Anterior cingulate cortex (tissue), 58 donors: ENCODE measurements around the gene RALGAPB.
A peak's percentile ranks its signal among the peaks of the same experiment; 100 is the strongest.

ENCODE experiments used
- DNase-seq, 58 donors: peaks; one replicate each; lab custom pipeline; 2025; lab: John Stamatoyannopoulos, UW

RALGAPB gene

DNA sequence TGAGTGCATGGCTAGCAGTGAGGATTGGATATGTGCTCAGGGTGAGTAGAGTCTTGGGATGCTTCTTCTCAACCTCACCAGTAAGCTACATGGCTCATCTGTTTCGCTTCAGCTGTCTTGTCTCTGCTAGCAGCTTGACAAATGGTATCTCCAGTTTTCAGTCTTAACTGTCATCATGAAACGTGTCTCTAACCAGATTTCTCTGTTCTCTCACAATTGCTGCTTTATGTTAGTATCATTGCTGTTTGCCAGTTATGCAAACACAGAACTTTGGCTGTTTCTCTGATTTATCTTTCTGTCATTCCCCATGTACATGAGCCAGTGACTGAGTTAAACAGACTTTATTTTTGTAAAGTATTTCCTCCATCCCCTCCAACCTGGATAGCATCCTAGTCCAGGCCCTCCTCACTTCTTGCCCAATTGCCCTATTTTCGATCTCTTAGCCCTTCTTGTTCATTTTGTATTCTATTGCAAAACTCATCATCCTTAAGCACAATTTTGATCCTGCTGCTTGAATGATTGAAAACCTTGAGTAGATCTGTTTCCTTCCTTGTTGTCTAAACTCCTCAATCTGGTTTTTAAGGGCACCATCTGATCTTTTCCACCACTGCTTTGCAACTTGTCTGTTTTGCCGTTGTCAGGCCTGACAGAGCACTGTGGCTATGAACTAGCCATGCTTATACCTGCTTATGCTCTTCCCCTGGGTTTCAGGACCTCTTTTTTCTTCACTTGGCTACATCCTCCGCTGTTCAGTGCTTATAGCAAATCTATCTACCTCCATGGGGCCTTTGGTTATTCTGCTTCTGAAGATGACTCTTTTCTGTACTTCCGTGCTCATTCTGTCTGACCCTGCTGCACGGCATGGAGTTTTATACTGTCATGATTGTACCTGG lies 70.6 kb downstream of the RALGAPB start:
- DNase-seq: peak in 5 of 58 donors; percentile 0 to 58 (median 1)

DNA sequence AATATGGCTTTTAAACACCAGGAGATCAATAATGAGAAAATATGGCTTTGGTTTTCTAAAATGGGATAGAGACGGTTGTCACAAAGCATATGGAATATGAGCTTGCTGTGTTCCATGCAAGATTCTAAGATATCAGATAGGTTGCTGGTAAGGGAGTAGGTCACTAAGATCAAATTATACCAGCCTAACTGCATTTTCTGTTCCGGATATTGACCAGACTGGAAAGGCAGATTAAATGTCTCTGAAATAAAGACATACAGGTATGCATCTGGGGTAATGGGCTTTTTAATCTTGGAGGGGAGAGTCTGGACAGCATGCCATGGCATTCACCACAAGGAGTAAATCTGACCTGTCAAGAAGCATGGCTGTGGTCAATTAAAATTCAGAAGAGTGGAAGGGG lies 73.1 kb downstream of the RALGAPB start:
- no peak for DNase-seq

DNA sequence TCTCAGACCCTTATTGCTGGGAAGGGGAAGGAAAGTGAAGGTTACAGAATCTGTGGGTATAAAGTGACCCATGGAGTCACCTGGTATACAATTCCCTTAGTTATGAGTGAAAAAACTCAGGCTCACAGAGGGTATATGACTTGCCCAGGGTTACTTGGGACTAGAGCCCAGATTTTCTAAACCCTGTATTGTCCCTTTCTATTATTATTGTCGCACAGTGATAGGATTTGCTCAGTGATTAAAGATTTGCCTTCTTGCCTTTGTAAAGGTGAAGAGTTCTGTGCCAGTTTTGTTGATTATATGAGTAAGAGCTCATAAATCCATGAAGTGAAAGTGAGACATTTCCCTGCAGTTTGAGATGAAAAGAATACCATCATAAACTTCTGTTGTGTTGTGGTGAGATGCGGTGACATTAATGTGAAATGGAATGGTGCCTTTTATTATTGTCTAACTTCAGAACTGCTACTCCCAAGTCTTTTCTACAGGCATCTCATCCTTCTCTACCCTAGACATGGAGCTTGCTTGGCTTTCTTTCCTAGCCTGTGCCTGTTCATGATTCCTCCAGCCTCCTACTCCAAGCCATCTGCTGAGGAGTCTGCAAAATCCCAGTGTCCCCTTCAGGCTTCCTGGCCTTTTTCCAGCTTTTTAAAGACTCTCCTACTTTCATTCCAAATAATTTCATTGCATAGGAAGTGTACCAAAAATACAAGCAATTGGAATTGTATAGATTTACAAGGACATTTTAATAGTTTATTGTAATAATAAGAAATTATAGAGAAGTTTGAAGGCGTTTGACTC lies 74.8 kb downstream of the RALGAPB start:
- DNase-seq: peak in 16 of 58 donors; percentile 0 to 47 (median 6)

DNA sequence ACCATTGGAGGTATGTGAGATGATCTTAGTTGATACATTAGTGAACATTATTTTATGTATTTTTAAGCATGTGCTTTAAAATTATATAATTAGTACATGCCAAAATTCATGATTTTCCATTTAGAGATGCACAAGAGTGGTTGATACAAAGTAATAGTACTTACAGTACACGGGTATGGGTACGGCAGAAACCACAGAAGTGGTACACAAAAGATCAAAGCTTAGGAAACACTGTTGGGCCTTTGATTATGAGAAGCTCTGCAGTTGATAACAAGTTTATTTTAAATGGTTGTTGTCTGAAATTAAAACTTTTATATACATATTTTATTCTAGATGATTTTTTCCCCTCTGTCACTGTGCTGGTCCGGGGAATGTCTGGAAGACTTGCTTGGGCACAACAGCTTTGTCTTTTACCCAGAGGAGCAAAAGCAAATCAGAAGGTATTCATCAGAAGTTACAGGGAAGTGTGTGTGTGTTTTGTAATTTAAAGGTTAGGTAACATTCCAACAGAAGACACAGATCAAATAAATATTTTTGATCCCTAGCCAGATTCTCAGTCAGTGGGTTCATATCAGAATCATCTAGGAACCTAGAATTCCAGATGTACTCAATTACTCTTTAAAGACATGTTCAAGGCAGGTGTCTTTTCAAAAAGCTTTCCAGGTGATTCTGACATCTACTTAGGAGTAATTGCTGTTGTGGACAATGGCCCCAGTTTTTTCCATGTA lies 75.9 kb downstream of the RALGAPB start:
- no peak for DNase-seq

DNA sequence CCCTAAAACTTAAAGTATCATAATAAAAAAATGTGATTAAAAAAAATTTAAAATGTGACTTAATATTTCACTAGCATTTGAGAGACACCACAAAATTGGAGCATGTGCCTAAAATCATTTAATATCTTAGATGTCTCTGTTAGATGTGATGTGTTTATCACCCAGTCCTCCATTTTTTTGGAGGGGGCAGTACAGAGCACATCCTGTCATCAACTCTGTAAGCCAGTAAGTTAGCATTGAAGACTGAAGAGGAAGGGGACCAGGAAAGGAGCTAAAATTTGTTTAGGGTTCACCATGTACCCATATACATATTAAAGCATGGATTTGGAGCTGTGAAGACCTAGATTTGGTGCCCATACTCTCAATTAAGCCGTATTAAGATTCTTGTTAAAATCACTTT lies 77.6 kb downstream of the RALGAPB start:
- no peak for DNase-seq

DNA sequence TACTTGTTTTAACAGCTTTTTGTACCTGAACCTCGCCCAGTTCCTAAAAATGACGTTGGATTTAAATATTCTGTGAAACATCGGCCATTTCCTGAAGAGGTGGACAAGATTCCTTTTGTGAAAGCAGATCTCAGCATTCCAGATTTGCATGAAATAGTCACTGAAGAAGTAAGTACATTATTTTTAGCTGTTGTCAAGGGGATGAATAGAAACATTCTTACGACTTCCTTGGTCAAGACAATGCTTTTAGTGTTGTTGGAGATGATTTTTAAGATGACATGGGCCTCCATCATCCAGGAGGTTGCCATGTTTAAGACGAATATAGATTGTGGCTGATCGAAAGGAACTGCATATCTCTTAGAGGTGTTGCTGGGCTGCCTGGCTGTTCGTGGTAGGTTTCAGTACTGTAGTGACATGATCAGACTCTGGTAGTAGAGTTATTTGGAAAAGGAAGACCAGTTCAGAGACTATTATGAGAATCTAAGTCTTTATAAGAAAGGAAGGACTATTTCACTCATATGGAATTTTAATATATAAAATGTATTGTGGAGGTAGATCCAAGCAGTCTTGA lies 78.5 kb downstream of the RALGAPB start:
- no peak for DNase-seq

DNA sequence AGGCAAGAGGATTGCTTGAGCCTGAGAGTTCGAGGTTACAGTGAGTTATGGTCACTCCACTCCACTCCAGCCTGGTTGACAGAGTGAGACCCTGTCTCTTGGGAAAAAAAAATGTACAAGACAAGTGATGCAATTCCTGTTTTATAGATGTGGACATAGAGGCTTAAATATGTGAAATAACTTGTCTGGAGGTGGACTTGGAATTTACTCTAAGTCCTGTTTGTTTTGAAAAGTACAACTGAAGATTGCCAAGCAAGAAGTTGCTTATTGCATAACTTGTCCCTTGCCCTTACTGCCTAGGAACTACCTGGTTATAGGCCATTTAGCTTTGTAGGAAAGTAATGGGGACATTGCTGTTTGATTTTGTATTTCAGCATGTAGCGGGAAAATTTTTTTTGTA lies 82.3 kb downstream of the RALGAPB start:
- DNase-seq: no peak

DNA sequence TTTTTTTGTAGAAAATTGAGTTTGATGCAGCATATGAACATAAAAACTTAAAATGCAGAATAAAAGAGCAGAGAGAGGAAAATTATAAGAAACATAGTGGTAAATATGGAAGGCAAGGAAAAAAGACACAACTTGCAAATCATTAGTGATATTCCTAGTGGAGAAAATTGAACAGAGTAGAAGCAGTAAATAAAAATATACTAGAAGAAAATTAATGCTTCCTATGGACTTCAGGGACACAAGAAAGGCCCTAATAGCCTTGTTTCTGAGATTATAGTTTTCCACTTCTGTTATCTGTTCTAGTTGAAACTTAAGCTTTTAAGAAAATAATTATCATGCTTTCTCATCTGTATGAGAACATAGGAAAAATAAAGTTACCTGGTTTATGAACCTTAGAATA lies 82.8 kb downstream of the RALGAPB start:
- no peak for DNase-seq

DNA sequence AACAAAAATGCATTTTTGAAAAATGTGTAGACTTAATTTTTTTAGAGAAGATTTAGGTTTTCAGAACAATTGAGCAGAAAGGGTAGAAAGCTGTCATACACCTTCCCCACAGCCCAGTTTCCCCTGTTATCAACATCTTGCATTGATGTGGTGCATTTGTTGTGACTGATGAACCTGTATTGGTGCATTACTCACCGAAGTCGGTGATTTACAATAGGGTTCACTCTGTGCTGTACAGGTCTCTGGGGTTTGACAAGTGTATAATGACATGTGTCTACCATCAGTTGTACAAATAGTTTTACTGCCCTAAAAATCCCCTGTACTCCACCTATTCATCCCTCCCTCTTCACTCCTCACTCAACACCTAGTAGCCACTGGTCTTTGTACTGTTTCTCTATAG lies 84.5 kb downstream of the RALGAPB start:
- no peak for DNase-seq

DNA sequence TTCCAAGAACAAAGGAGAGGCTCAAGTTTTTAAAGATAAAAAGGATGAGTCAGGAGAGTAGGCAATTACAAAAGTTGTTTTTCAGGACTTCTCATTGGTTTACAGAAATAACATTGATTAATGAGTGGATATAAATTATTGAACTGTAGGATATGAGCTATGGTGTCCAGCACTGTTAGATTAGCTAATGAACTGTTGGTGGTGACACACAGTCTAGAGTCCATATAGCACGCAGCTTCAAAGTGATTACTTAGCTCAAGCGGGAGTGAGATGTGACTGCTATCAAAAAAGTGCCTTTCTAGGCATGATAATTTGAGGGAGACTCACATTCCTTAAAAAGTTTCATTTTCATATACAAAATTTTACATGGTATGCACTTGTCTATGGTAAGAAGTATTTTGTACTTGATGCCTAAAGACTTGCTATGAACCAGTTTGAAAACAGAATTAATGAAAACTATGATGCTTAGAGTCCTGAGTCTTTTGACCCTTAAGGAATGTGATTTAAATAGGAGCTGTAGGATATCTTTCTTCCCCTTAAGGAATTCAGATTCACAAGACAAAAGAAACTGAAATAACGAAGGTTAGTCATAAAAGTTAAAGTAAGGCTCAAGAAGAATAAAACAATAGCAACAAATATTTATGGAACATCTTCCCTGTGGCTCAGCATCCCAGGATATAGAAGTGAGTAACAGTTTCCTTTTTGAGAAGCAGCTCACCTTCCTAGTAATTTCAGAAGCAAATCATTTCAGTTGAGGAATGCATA lies 86.1 kb downstream of the RALGAPB start:
- no peak for DNase-seq

DNA sequence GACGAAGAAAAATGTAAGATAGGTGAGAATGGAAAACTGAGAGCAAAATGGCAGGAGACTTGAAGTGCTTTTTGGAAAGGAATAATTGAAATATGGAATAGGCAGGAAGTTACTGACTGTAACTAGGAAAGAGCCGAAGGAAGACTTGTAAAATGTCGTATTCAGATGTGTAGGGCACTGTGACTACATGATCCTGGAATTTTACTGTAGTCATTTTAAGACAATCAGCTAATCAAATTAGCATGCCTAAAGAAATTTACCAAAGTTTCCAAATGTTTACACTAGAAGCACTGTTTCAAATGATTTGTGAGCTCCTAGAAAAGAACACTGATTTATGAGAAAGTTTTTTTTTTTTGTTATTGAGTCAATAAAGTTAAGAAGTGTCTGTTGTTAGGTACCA lies 87.1 kb downstream of the RALGAPB start:
- DNase-seq: no peak

DNA sequence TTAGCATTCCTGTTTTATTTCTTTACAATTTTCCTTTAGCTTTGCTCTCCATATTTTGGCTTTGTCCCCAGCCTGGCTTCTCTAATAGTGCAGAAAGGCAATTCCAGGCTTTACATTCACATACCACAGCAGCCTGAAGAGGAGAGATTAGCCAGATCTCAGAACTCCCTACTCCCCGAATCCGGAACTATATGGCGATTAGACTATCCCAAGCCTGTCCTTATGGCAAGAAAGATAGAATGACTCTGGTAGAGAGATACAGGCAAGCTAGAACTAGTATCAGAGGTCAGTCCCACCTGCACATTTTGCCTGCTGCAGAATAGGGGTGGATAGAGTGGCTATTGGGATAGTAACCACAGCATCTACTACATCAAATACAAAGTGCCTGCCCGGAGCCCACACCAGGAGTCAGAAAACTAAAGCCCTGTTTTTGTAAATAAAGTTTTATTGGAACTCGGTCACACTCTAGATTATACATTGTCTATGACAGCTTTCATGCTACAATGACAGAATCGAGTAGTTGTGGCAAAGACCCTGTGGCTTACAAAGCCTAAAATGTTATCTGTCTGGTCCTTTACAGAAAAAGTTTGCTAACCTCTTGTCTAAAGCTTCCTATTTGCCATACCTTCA lies 91.3 kb downstream of the RALGAPB start:
- DNase-seq: no peak

DNA sequence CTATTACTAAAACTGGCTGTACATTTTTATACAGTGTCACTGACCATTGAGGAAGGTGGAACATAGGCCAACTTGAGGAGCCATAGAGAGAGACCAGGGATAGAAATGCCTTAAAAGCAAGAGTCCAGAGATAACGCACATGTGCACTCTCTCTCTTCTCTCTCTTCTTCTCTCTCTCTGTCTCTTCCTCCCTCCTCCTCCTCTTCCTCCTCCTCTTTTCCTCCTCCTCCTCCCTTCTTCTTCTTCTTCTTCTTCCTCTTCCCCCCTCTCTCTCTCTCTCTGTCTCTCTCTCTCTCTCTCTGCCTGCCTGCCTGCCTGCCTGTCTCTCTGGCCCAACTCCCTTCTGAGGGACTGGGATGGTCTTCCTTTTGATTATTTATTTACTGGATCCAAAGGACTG lies 92.0 kb downstream of the RALGAPB start:
- no peak for DNase-seq

DNA sequence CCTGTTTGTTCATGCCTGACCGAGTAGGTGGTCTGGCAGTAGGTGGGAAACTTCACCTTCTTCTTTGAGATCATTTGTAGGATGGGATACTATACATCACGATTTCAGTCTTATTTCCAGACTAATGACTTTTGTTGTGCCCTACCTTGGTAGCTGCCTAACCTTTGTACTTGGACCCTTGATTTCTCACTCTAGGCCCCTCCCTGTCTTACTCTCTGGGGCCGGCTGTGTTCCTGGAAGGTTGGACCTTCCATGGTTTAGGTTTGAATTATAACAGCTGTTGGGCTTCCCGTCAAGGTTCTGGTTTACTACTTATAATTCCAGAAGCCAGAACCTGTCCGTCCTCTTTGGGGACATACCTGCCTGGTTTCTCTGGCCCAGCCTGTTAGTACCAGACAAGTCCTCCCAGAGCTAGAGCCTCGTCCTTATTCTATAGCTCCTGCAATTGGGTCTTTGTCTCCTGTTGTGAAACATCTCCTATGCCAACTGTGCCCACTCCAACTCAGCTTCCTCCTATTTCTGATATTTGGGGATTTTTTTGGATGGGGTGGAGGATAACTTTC lies 93.5 kb downstream of the RALGAPB start:
- no peak for DNase-seq

DNA sequence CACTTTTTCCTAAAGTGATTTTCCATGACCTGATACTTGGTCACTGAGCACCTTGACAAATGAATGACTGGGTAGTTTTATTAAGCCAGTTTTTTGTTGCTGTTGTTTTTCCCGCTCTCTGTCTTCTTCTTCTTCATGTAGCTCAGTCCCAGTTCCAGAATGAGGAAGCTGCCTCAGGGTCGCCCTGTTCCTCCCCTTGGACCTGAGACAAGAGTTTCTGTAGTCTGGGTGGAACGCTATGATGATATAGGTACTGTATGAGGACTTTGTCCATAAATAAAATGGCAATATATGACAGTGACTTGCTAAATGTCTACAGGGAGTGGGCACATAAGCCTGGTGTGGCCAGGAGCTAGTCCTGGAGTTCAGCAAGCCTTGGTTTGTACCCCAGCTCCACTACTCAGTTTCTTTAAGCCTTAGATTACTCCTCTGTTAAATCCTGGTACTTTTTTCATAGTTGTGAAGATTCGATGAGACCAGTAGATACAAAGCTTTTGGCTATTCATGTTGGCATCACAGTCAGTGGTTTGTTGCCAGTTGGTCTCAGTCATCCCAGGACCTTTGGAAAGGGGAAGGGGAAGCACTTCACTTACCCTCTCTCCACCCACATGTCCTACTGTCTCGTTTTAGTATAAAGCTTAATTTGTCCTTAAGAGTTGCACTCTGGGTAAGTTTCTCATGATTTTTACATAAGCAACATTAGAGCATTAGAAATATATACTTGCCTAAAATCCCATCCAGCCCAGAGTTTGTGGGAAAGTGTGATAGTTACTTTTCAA lies 97.3 kb downstream of the RALGAPB start:
- DNase-seq: no peak

DNA sequence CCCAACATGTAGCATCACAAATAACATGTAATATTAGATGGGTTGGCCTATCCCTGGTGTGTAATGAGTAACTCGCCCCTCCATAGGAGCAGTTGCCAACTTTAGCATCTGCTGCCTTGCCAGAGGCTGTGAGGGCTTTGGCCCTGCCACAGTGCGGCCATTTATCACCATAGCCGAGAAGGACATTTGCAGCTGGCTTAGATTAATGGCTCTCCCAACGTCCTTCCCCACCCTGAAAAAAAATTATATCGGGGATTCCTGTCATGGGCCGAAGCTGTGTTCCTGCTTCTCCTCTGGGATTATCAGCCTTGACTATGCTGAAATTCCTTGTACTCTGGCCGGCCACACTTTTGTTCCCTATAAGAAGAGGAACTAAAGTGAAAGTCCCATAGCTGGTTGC lies 100.8 kb downstream of the RALGAPB start:
- peak in 8 of 58 donors; percentile 2 to 22 (median 10) for DNase-seq

DNA sequence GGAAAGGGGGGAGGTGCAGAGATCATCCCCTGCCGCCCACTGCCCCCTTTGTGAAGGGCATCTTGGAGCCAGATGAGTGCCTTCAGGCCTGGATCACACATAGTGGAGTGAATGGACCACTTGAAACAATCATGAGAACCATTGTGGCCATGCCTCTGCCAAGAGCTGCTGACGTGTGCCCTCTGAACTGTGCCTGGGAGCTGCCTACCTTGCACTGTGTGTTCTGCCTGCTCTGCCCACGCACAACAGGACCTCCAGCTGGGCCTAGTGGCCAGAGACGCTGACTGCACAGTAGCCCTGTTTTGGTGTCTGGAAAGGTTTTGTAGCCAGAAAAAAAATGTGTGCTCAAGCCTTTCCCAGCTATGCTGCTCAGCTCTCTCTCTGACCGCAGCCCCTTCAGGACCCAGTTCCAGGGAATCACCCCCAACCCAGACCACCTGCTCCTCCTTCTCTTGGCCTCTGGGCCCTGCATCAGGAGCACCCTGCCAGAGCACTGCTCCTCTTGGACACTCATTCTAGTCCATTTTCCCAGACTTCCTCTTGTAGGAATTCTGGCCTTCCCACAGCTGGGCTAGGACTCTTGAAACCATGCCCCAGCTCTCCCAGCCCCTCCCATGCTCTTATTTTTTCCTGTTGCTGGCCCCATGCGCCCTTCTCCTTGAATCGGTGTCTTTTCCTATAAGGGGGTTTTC lies 106.7 kb downstream of the RALGAPB start:
- peak in 1 of 58 donors; percentile 5 for DNase-seq

DNA sequence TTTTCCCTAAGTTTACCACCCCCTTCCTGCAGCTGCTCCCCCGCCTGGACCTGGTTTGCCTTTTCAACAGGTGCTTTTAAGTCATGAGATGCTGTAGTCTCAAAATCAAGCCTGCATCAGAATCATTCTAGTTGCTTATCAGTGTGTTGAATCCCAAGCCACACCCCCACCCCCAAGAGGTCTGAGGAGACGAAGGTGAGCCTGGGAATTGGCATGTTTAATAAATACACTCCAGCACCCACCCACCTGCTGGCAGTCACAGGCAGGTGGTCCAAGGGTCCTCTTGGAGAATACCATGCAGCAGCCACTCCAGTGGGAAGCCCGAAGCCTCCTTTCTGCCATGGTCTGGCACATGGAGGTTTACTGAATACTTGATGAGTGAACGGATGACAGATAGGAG lies 107.3 kb downstream of the RALGAPB start:
- DNase-seq: no peak
